ENCODE data around the gene OR13A1. TPM values are rescaled to one million over a fixed set of nuclear protein-coding genes. Genes with fewer than 3 reads are reported as not detected.
"Not testable (repeated sequence)": the region's sequence is repeated elsewhere in the genome, so short reads cannot be mapped to it uniquely, and the experiment has no call there.

OR13A1 gene
- total RNA-seq = not detected in 2 replicates

GRCh38 chr10:45315508-45315907 is at the start of gene OR13A1:
OR13A1 (minus strand) TSS chr10:45315608; CDS start chr10:45304422, 11,186 bp downstream.
- intact Hi-C loops (cut with micrococcal nuclease) = no loop called here

DNA sequence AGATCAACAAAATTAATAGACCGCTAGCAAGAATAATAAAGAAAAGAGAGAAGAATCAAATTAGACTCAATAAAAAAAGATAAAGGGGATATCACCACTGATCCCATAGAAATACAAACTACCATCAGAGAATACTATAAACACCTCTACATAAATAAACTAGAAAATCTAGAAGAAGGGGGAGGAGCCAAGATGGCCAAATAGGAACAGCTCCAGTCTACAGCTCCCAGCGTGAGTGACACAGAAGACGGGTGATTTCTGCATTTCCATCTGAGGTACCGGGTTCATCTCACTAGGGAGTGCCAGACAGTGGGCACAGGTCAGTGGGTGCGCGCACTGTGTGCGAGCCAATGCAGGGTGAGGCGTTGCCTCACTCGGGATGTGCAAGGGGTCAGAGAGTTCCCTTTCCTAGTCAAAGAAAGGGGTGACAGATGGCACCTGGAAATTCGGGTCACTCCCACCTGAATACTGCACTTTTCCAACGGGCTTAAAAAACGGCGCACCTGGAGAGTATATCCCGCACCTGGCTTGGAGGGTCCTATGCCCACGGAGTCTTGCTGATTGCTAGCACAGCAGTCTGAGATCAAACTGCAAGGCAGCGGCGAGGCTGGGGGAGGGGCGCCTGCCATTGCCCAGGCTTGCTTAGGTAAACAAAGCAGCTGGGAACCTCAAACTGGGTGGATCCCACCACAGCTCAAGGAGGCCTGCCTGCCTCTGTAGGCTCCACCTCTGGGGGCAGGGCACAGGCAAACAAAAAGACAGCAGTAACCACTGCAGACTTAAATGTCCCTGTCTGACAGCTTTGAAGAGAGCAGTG is 46.8 kb upstream of the OR13A1 start:
- intact Hi-C loops (cut with micrococcal nuclease) = not testable (repeated sequence)

DNA sequence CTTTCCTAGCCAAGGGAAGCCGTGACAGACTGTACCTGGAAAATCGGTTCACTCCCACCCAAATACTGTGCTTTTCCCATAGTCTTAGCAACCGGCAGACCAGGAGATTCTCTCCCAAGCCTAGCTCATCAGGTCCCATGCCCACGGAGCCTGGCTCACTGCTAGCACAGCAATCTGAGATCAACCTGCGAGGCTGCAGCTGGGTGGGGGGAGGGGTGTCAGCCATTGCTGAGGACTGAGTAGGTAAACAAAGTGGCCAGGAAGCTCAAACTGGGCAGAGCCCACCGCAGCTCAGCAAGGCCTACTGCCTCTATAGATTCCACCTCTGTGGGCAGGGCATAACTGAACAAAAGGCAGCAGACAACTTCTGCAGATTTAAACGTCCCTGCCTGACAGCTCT is 43.6 kb upstream of the OR13A1 start:
- intact Hi-C loops (cut with micrococcal nuclease) = not testable (repeated sequence)

- intact Hi-C loops (cut with micrococcal nuclease) = no loop called here
Observed at GRCh38 chr10:45355494-45355893, 40.1 kb upstream of the OR13A1 start.

- intact Hi-C loops (cut with micrococcal nuclease) = no loop called here
Observed at GRCh38 chr10:45354261-45354660, 38.9 kb upstream of the OR13A1 start.

GRCh38 chr10:45353186-45353585 is 37.8 kb upstream of the OR13A1 start:
- intact Hi-C loops (cut with micrococcal nuclease) = no loop called here

GRCh38 chr10:45348196-45348765 is 32.9 kb upstream of the OR13A1 start:
- intact Hi-C loops (cut with micrococcal nuclease) = not testable (repeated sequence)

GRCh38 chr10:45347464-45347863 is 32.1 kb upstream of the OR13A1 start:
- intact Hi-C loops (cut with micrococcal nuclease) = not testable (repeated sequence)

- intact Hi-C loops (cut with micrococcal nuclease) = not testable (repeated sequence)
Observed at GRCh38 chr10:45346652-45347335, 31.4 kb upstream of the OR13A1 start.

GRCh38 chr10:45340420-45340819 is 25.0 kb upstream of the OR13A1 start:
- intact Hi-C loops (cut with micrococcal nuclease) = not testable (repeated sequence)

GRCh38 chr10:45339894-45340293 is 24.5 kb upstream of the OR13A1 start:
- intact Hi-C loops (cut with micrococcal nuclease) = no loop called here

GRCh38 chr10:45331824-45332223 is 16.4 kb upstream of the OR13A1 start:
- intact Hi-C loops (cut with micrococcal nuclease) = not testable (repeated sequence)

GRCh38 chr10:45326864-45327263 is 11.5 kb upstream of the OR13A1 start:
- intact Hi-C loops (cut with micrococcal nuclease) = not testable (repeated sequence)

- intact Hi-C loops (cut with micrococcal nuclease) = no loop called here
Observed at GRCh38 chr10:45325116-45325515, 9.7 kb upstream of the OR13A1 start.

DNA sequence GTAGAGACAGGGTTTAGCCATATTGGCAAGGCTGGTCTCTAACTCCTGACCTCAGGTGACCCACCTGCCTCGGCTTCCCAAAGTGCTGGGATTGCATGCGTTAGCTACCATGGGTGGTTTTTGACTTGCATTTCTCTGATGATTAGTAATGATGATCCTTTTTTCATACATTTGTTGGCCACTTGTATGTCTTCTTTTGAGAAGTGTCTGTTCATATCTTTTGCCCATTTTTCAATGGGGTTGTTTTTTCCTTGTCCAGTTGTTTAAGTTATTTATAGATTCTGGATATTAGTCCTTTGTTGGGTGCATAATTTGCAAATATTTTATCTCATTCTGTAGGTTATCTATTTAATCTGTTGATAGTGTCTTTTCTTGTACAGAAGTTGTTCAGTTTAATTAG is 4.3 kb upstream of the OR13A1 start:
- intact Hi-C loops (cut with micrococcal nuclease) = no loop called here

DNA sequence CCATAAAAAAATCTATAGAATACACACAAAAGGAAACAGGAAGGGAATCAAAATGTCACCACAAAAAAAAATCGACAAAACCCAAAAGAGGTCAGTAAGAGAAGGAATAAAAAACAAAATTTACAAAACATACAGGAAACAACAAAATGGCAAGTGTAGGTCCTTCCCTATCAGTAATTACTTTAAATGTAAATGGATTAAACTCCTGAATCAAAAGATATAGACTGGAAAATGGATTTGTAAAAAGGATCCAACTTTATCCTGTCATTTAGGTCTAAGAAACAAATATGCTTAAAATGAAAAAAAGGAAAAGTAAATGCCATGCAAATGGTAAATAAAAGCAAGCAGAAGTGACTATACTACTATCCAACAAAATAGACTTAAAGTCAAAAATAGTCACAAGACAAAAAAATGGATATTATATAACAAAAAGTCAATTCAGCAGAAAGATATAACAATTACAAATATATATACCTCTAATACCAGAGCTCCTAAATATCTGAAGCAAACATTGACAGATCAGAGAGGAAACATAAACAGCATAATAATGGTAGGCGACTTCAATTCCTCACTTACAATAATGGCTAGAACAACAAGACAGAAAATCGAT is 2.0 kb downstream of the OR13A1 start:
- intact Hi-C loops (cut with micrococcal nuclease) = no loop called here

DNA sequence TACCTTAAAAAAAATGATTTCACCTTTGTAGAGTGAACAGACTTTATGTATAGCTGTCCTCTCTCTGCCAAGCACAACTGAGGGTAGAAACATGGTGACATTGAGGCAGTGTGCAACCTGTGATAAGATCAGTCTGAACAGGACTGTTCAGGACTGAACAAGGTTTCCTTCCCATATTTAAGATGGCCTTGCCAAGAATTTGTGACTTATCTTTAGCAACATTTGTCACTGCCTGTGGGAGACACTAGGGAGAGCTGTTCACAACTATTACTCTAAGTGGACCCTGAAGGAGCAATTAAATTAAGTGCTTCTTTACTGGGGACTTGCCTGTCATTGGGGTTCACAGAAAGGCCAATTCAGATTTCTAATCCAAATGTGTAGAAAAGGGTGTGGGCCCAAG is 6.7 kb downstream of the OR13A1 start:
- intact Hi-C loops (cut with micrococcal nuclease) = no loop called here

- intact Hi-C loops (cut with micrococcal nuclease) = no loop called here
Observed at GRCh38 chr10:45302573-45302972, 12.8 kb downstream of the OR13A1 start.

- intact Hi-C loops (cut with micrococcal nuclease) = not testable (repeated sequence)
Observed at GRCh38 chr10:45298341-45298955, 17.0 kb downstream of the OR13A1 start.

GRCh38 chr10:45294681-45295080 is 20.7 kb downstream of the OR13A1 start:
- intact Hi-C loops (cut with micrococcal nuclease) = no loop called here

- intact Hi-C loops (cut with micrococcal nuclease) = no loop called here
Observed at GRCh38 chr10:45286980-45287379, 28.4 kb downstream of the OR13A1 start.

Data from T-helper 2 cell treated with Interferon-gamma antibody and Interleukin-4, amounts not matched to agents 100 ng/mL and 5 ng/mL, for 36 hours (primary cell).